Uterus (tissue), 4 donors: Measurements from ENCODE around the gene ALPG. TPM values are rescaled to one million over a fixed set of nuclear protein-coding genes. Genes with fewer than 3 reads are reported as not detected.

Experiments used
- DNase-seq, 2 donors: peaks; one replicate each; pipeline ENCODE4 v3.0.0-alpha.2; 2019 to 2020
- H3K27ac ChIP-seq, 2 donors: fragments of 200-600 bp; sonication (generic); 1 replicate in 1 of 2; 2 replicates in 1 of 2; pipeline ENCODE4 v1.5.1; 2016 to 2018
- H3K27me3 ChIP-seq, 2 donors: fragments of 200-600 bp; sonication (generic); one replicate each; pipeline ENCODE4 v1.5.1; 2018 to 2019; ENCODE audit warnings: control low read depth in 1 of 2
- H3K36me3 ChIP-seq, 2 donors: fragments of 200-600 bp; sonication (generic); one replicate each; pipeline ENCODE4 v1.5.1; 2019; ENCODE audit warnings: control low read depth in 1 of 2
- H3K4me1 ChIP-seq, 2 donors: fragments of 200-600 bp; sonication (generic); one replicate each; pipeline ENCODE4 v1.5.1; 2018 to 2019; ENCODE audit warnings: control low read depth in 1 of 2
- H3K4me3 ChIP-seq, 2 donors: fragments of 200-600 bp; sonication (generic); 1 replicate in 1 of 2; 2 replicates in 1 of 2; pipeline ENCODE4 v1.5.1; 2018 to 2019; ENCODE audit warnings: mild to moderate bottlenecking in 1 of 2
- H3K9me3 ChIP-seq, 2 donors: fragments of 200-600 bp; sonication (generic); one replicate each; pipeline ENCODE4 v1.5.1; 2019; ENCODE audit warnings: control low read depth in 1 of 2
- CTCF ChIP-seq, 4 experiments: fragments of 200-600 bp in 2 of 4; fragments of 450-650 bp in 2 of 4; sonication (generic) in 2 of 4; IDR thresholded peaks; one replicate each; pipeline ENCODE4 v1.5.1; 2016 to 2019; ENCODE audit warnings: antibody characterized with exemption in 4 of 4, mild to moderate bottlenecking in 2 of 4, moderate library complexity in 1 of 4
- POLR2A ChIP-seq, 2 donors: fragments of 450-650 bp; IDR thresholded peaks; one replicate each; pipeline ENCODE4 v1.6.1; 2016; ENCODE audit warnings: antibody characterized with exemption in 2 of 2, mild to moderate bottlenecking in 1 of 2, moderate library complexity in 1 of 2
- intact Hi-C: fragments of 100-400 bp; cut with DNase I; formaldehyde crosslinking; loops from one replicate; pipeline ENCODE4 v1.15.1; 2023; ENCODE audit warnings: low total_unique reads
- total RNA-seq, 4 donors: library from RNA; depleted of rRNA in 3 of 4; stranded (reverse); fragments of >200 nt in 3 of 4; gene quantifications; one replicate each; pipeline versions ENCODE4 v1.1.0 to v1.2.4, GENCODE V29; 2014 to 2023
- donor health status: DM: yes; HTN: yes; CAD: no.

ALPG gene
- total RNA-seq, 4 donors from 2014 or later: not detected

- DNase-seq: no peak
- H3K27ac ChIP-seq: no peak within 1 kb of the TSS
- H3K9me3 ChIP-seq: no peaks in the 10 kb centered on the region
- intact Hi-C loops: no loop called here
- no peaks in the 10 kb centered on the region for H3K4me1 ChIP-seq
- no peaks in the 10 kb centered on the region for H3K36me3 ChIP-seq
- no peak for TF ChIP-seq POLR2A (IDR thresholded peaks at IDR 0.05)
- no peak for TF ChIP-seq CTCF (IDR thresholded peaks at IDR 0.05)
- no peak within 1 kb of the TSS for H3K4me3 ChIP-seq
- H3K27me3 ChIP-seq: no peaks in the 10 kb centered on the region
Measured at GRCh38 chr2:232455426-232456255, 49.0 kb downstream of the ALPG start, which contains the start of gene ALPI. Gene ALPI (plus strand): TSS chr2:232456153. CDS start chr2:232456200, 47 bp downstream.

- intact Hi-C loops: no loop called here
- no peak for DNase-seq
Measured at GRCh38 chr2:232456296-232457120, 49.9 kb downstream of the ALPG start.

GRCh38 chr2:232457121-232458011 is 50.7 kb downstream of the ALPG start:
- no peaks in the 10 kb centered on the region for H3K4me1 ChIP-seq
- H3K9me3 ChIP-seq: no peaks in the 10 kb centered on the region
- H3K4me3 ChIP-seq: no peak overlapping the region
- no peak for TF ChIP-seq POLR2A (IDR thresholded peaks at IDR 0.05)
- no peak for TF ChIP-seq CTCF (IDR thresholded peaks at IDR 0.05)
- intact Hi-C loops: no loop called here
- no peaks in the 10 kb centered on the region for H3K36me3 ChIP-seq
- DNase-seq: no peak
- no peaks in the 10 kb centered on the region for H3K27me3 ChIP-seq
- H3K27ac ChIP-seq: no peak overlapping the region

More at GRCh38 chr2:232456296-232457120, 49.9 kb downstream of the ALPG start:
- H3K36me3 ChIP-seq: no peaks in the 10 kb centered on the region
- H3K9me3 ChIP-seq: no peaks in the 10 kb centered on the region
- H3K27ac ChIP-seq: no peak overlapping the region
- TF ChIP-seq POLR2A (IDR thresholded peaks at IDR 0.05) (no peak), CTCF (IDR thresholded peaks at IDR 0.05) (no peak)
- H3K27me3 ChIP-seq: no peaks in the 10 kb centered on the region
- no peaks in the 10 kb centered on the region for H3K4me1 ChIP-seq
- no peak overlapping the region for H3K4me3 ChIP-seq

GRCh38 chr2:232458051-232458660 is 51.5 kb downstream of the ALPG start:
- no peak overlapping the region for H3K27ac ChIP-seq
- H3K36me3 ChIP-seq: no peaks in the 10 kb centered on the region
- no peak for DNase-seq
- no peaks in the 10 kb centered on the region for H3K27me3 ChIP-seq
- H3K4me1 ChIP-seq: no peaks in the 10 kb centered on the region
- TF ChIP-seq POLR2A (IDR thresholded peaks at IDR 0.05) (no peak), CTCF (IDR thresholded peaks at IDR 0.05) (no peak)
- intact Hi-C loops: no loop called here
- H3K9me3 ChIP-seq: no peaks in the 10 kb centered on the region
- no peak overlapping the region for H3K4me3 ChIP-seq
